HL-60 (cell line): ENCODE results near the gene SLC38A9.

Experiments used
- GABPA ChIP-seq: IDR thresholded peaks from 2 replicates; pipeline ENCODE4 v1.6.1; 2012; ENCODE audit warnings: low read depth
- POLR2AphosphoS5 ChIP-seq: IDR thresholded peaks from 2 replicates; pipeline ENCODE4 v1.6.1; 2012; ENCODE audit warnings: low read depth
- SPI1 ChIP-seq: IDR thresholded peaks from 2 replicates; pipeline ENCODE4 v1.6.1; 2012; ENCODE audit warnings: low read depth, mild to moderate bottlenecking, borderline replicate concordance
- TF ChIP-seq, protein P1 (sequence below): IDR thresholded peaks from one replicate; pipeline ENCODE4 v1.5.1; 2011; ENCODE audit warnings: low read length, control low read depth, inconsistent platforms; ENCODE audit not compliant: insufficient read depth

DNA sequence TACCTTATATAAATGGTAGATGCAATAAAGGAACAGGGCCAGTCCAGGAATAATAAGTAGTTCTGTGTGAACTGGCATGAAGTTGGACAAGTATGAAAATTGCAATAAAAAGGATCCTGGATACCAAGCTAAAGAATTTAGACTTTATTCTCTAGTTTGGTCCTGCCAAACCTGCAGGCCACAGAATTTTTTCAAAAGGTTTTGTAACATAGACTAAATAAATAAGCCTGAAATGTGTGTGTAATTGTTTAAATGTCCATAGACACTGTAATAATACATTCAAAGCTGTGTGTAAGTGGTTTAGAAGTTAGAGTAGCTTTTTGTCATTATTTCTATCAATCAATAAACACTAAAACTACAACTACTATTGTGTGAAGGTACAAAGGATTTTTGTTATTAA lies 101.6 kb downstream of the SLC38A9 start:
- TF ChIP-seq, protein P1, sequence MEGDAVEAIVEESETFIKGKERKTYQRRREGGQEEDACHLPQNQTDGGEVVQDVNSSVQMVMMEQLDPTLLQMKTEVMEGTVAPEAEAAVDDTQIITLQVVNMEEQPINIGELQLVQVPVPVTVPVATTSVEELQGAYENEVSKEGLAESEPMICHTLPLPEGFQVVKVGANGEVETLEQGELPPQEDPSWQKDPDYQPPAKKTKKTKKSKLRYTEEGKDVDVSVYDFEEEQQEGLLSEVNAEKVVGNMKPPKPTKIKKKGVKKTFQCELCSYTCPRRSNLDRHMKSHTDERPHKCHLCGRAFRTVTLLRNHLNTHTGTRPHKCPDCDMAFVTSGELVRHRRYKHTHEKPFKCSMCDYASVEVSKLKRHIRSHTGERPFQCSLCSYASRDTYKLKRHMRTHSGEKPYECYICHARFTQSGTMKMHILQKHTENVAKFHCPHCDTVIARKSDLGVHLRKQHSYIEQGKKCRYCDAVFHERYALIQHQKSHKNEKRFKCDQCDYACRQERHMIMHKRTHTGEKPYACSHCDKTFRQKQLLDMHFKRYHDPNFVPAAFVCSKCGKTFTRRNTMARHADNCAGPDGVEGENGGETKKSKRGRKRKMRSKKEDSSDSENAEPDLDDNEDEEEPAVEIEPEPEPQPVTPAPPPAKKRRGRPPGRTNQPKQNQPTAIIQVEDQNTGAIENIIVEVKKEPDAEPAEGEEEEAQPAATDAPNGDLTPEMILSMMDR, result no peak
- no peak for TF ChIP-seq SPI1
- TF ChIP-seq POLR2AphosphoS5, result no peak
- TF ChIP-seq GABPA, result no peak
